T follicular helper cell (primary cell): ENCODE results near the gene METTL2B.
"Not testable (repeated sequence)": the region's sequence is repeated elsewhere in the genome, so short reads cannot be mapped to it uniquely, and the experiment has no call there.

Experiments
- DNase-seq: peaks from one replicate; pipeline ENCODE4 v3.0.0-alpha.2; 2020; ENCODE audit warnings: low read depth

Gene METTL2B

GRCh38 chr7:128523932-128524524 lies 47.5 kb downstream of the METTL2B start:
- not testable (repeated sequence) for DNase-seq

- not testable (repeated sequence) for DNase-seq
These were observed 49.0 kb downstream of the METTL2B start for GRCh38 chr7:128525584-128525983.

- DNase-seq, result not testable (repeated sequence)
These were observed 49.5 kb downstream of the METTL2B start for GRCh38 chr7:128526062-128526466.

- not testable (repeated sequence) for DNase-seq
These were observed 52.6 kb downstream of the METTL2B start for GRCh38 chr7:128529191-128529590.

- DNase-seq, result peak; percentile 26
These were observed 53.7 kb downstream of the METTL2B start for GRCh38 chr7:128530121-128530854.

- no peak for DNase-seq
These were observed 54.2 kb downstream of the METTL2B start for GRCh38 chr7:128530855-128531104.

GRCh38 chr7:128531105-128531954 lies 54.8 kb downstream of the METTL2B start:
- DNase-seq, result peak; percentile 65

- DNase-seq, result not testable (repeated sequence)
These were observed 55.5 kb downstream of the METTL2B start for GRCh38 chr7:128531955-128532478.

GRCh38 chr7:128532956-128533355 lies 56.4 kb downstream of the METTL2B start:
- DNase-seq, result not testable (repeated sequence)

- peak; percentile 7 for DNase-seq
These were observed 60.9 kb downstream of the METTL2B start for GRCh38 chr7:128537410-128537809.

GRCh38 chr7:128542530-128542929 lies 66.0 kb downstream of the METTL2B start:
- not testable (repeated sequence) for DNase-seq

- DNase-seq, result not testable (repeated sequence)
These were observed 66.8 kb downstream of the METTL2B start for GRCh38 chr7:128543300-128543699.

- DNase-seq, result not testable (repeated sequence)
These were observed 69.8 kb downstream of the METTL2B start for GRCh38 chr7:128546319-128546851.

- DNase-seq, result no peak
These were observed 74.4 kb downstream of the METTL2B start for GRCh38 chr7:128550920-128551319.

- not testable (repeated sequence) for DNase-seq
These were observed 77.8 kb downstream of the METTL2B start for GRCh38 chr7:128554394-128554793.
